Esophagus squamous epithelium (tissue), 4 donors: Measurements from ENCODE around the gene CHPF2.

ENCODE experiments used
- CTCF ChIP-seq, 6 experiments: fragments of 450-650 bp in 4 of 6; fragments of 200-600 bp in 2 of 6; sonication (generic) in 2 of 6; IDR thresholded peaks; one replicate each; pipeline ENCODE4 v1.5.1; 2016 to 2019; ENCODE audit warnings: antibody characterized with exemption in 6 of 6, mild to moderate bottlenecking in 4 of 6, moderate library complexity in 4 of 6
- POLR2A ChIP-seq, 4 donors: fragments of 450-650 bp; IDR thresholded peaks; one replicate each; pipeline ENCODE4 v1.6.1; 2017; ENCODE audit warnings: antibody characterized with exemption in 4 of 4, mild to moderate bottlenecking in 4 of 4, moderate library complexity in 3 of 4

DNA sequence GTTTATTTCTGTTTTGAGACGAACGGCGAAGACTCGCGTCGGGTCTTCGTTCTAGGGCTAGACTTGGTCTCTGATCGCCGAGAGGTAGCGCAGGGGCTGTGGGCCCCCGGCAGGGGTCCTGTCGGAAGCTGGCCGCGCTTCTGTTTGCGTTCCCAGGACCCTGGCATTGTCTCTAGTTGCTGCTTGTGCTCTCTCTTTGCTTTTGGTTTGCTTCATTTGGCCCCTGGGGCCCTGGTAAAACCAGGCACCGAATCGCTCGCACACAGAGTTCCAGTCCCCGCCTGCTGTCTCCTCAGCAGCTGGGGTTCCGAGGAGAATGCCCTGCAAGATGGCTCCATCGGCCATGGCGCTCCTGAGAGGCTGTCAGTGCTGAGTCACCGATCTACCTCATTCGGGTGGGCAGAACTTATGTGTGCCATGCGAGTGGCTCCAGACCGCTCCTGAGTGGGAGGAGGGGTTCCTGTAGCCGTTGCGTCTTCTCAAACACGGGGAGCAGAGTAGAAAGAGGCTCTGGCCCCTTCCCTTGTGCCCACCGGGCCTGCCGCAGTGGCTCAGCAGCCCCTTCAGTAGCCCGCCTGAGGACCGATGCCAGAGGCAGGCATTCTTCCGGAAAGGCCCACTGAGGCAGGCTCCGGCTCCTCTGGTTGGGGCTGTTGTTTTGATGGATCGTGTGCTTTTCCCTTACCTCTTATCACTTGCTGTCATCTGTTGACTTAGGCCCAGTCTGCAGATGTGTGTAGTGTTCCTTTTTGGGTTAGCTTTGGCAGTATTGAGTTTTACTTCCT is 826 bp downstream of the CHPF2 start:
- TF ChIP-seq CTCF (IDR thresholded peaks at IDR 0.05) (no peak), POLR2A (IDR thresholded peaks at IDR 0.05) (no peak)
